ENCODE results near the gene CHTF18. TPM values are rescaled to one million over a fixed set of nuclear protein-coding genes. Genes with fewer than 3 reads are reported as not detected.
"Not testable (repeated sequence)": the region's sequence is repeated elsewhere in the genome, so short reads cannot be mapped to it uniquely, and the experiment has no call there.

The CHTF18 gene
- total RNA-seq, 1 donor from 2014 or later: 97.4 TPM

- intact Hi-C loops (cut with micrococcal nuclease): no loop called here
These were observed 13.1 kb upstream of the CHTF18 start for GRCh38 chr16:775236-775796.

- intact Hi-C loops (cut with micrococcal nuclease): not testable (repeated sequence)
These were observed 12.1 kb upstream of the CHTF18 start for GRCh38 chr16:776298-776697.

- intact Hi-C loops (cut with micrococcal nuclease): no loop called here
These were observed 11.6 kb upstream of the CHTF18 start for GRCh38 chr16:776824-777223.

GRCh38 chr16:777826-778225 lies 10.6 kb upstream of the CHTF18 start:
- intact Hi-C loops (cut with micrococcal nuclease): no loop called here

- intact Hi-C loops (cut with micrococcal nuclease): no loop called here
These were observed 10.0 kb upstream of the CHTF18 start for GRCh38 chr16:778447-778846.

GRCh38 chr16:778909-779527 lies 9.4 kb upstream of the CHTF18 start:
- intact Hi-C loops (cut with micrococcal nuclease): no loop called here

GRCh38 chr16:779561-779960 lies 8.9 kb upstream of the CHTF18 start:
- intact Hi-C loops (cut with micrococcal nuclease): no loop called here

DNA sequence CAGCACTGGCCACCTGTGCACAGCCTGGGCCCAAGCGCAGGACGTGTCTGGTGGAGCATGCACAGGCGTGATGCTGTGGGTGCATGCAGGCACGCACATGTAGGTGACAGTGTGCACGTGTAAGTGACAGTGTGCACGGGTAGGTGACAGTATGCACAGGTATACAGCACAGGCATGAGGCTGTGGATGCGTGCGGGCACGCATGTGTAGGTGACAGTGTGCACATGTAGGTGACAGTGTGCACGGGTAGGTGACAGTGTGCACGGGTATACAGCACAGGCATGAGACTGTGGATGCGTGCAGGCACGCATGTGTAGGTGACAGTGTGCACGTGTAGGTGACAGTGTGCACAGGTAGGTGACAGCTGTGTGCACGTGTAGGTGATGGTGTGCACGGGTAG lies 8.1 kb upstream of the CHTF18 start:
- intact Hi-C loops (cut with micrococcal nuclease): no loop called here

DNA sequence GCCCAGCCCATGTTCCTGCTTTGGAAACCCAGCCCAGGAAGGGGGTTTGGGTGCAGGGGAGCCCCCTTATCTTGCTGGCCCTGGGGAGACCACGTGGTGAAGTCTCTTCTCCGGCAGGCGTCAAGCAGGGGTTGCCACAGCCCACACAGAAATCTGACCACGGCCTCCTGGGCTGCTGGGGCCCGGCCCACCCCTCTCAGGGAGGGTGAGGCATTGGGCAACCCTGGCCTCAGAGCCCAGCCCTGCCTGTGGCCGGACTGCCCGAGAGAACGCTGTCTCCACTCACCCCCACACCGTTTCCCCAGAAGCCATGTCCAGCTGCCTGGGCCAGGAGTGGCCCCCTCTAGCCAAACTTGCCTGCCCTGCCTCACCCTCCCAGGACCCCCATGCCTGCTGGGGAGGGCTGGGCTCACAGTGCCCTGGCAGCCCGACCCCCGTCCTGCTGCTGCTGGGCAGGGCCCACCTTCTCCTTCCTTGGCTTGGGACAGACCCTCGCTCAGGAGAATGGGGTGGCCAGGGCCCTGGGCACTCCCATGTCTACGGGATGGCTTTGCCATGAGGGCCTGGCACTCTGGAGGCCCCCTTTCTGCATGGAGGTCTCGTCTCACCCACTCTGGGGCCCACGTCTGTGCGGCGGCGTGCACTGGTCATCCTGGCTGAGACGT lies 6.9 kb upstream of the CHTF18 start:
- intact Hi-C loops (cut with micrococcal nuclease): no loop called here

GRCh38 chr16:782258-782657 lies 6.2 kb upstream of the CHTF18 start:
- intact Hi-C loops (cut with micrococcal nuclease): no loop called here

DNA sequence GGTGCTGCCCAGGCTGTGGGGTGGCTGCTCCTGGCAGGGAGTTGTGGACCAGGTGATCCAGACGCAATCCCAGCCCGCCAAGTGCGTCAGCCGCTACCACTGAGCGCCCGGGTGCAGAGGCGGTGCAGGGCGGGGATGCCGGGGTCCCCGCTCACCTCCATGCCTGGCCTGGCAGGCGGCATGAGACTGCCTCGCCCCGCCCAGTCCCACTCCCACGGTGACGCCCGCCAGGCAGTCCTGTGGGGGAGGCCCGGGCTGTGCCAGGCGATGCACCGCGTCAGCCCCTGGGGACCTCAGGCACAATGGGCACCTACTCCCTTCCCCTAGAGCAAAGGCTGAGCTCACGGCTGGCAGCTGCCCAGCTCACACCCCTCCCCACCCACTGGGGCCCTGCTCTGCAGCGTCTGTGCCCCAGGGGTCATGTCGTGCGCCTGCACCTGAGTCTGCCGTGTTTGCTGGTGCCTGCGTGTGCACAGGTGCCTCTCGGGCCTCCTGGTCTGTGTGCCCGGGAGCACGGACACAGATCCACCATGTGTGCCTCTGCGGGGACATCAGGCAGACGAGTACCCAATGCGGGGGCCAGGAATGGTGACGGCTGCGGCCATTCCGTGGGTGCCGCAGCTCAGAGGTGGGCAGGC lies 5.5 kb upstream of the CHTF18 start:
- intact Hi-C loops (cut with micrococcal nuclease): no loop called here

DNA sequence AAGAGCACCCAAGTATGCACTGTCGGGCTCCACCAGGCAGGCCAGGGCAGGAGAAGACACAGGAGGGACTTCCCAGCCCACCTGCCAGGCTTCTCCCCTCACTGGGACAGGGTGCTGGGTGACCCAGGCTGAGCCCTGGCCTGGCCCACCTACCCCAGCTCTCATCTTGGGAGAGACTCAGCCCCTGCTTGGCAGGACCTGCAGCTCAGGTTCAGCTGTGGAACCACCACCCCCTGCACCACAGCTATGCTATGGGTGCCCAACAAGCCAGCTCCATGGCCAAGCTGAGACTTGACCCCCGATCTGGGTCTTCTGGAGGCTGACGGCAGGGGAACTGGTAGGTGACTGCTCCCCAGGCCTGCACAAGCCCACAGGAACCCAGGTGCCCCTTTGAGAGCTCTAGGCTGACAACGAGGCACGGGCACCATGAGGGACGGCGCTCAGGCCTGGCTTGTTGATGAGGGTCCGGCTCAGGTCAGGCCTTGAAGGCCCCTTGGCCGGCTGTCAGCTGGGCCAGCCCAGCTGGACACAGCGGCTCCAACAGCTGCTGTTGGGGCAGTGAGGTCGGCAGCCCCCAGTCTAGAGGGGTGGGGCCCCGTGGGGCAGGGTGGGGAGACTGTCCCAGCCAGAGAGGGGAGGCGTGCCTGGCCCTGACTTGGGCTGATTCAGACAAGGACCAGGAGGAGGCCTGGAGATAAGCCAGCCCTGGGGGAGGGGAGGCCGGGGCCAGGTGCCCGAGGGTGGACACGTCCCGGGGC lies 4.8 kb upstream of the CHTF18 start:
- intact Hi-C loops (cut with micrococcal nuclease): no loop called here

DNA sequence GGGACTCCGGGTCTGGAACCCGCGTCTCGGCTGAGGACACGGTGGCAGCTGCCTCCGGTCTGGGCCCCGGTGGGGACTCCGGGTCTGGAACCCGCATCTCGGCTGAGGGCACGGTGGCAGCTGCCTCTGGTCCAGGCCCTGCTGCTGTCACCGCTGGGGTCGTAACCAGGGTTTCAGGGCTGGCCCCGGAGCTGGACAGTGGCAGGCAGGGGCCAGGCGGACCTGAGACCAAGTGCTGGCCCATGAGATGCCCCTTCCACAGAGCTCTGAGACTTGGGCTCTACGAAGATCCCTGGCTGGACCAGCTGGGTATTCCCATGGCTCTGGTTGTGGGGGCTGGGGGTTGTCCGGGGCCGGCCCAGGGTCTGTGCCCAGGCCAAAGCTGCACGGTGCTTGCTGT lies 4.0 kb upstream of the CHTF18 start:
- intact Hi-C loops (cut with micrococcal nuclease): no loop called here

DNA sequence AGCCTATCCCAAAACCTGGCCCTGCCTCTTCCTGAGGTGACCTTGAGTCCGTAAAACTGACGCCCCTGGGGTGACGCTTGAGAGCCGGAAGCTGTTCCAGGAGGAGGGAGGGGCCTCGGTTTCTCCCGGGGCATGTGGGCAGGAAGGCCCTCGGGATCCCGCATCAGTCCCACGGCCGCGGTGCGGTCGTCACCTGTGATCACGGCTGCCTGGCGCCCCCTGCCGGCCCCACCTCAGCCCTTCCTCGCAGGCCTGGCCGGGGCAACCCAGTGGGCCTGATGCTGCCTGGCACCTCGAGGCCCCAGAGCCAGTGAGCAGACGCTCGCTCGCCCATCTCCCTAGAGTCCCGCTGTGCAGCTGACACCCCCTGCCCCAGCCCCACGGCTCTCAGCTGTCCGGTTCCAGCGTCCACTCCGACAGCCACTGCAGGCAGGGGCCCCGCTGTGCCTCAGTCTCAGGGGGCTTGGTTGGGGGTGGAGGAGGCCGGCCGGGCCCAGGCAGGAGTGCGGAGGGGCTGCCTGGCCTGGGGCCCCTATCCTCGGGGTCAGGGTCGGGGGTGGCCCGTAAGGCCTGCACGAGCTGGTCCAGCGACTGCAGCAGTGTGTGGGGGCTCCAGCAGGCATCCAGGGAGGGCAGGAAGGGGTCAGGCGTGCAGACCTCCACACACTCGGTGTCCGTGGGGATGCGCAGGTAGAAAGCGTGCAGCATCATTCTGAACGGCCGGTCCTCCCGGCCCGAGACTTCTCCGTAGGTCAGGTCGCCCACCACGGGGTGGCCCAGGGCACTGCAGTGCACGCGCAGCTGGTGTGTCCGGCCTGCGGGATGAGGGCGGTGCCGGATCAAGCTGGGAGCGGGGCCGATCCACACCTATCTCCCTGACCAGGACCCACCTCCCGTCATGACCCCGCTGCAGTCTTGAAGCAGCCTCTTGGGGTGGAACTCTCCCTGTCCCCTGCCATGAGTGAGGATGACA lies 2.6 kb upstream of the CHTF18 start:
- intact Hi-C loops (cut with micrococcal nuclease): loop anchor here (1.0 kb wide), 1 partner anchor 75 kb away; no protein-coding TSS in a partner anchor

DNA sequence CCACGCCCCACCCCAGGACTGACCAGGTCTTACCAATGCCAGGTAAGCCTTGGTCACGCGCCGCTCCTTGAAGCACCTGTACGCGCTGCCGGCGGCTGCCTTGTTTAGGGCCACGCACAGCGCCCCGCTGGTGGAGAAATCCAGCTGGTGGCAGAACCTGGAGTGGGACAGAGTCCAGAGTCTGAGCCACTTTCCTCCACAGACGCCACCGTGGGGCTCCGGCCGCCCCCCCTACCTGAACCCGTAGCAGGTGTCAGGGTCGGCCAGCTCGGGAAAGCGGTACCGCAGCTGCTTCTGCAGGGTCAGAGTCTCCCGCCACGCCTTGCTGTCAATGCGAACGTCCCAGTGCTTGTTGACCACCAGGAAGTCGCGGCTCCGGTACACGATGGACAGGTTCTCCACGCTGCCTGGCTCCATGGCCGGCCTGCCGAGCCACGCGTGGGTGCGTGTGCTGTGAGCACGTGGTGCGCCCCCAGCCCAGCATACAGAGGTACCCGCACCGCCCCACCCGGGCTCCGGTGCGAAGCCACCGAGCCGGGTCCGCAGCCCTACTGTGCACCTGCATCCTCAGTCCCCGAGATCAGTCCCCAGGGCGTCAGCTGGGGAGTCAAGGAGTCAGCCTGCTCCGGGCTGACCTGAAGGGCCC lies 976 bp upstream of the CHTF18 start:
- intact Hi-C loops (cut with micrococcal nuclease): no loop called here

GRCh38 chr16:787978-788398 lies 432 bp upstream of the CHTF18 start, which contains the start of gene RPUSD1:
Gene RPUSD1 (minus strand): TSS chr16:788381. CDS start chr16:787737, 644 bp downstream.
- intact Hi-C loops (cut with micrococcal nuclease): loop anchor here (1.0 kb wide), 2 partner anchors 19 to 47 kb away; no protein-coding TSS in a partner anchor

DNA sequence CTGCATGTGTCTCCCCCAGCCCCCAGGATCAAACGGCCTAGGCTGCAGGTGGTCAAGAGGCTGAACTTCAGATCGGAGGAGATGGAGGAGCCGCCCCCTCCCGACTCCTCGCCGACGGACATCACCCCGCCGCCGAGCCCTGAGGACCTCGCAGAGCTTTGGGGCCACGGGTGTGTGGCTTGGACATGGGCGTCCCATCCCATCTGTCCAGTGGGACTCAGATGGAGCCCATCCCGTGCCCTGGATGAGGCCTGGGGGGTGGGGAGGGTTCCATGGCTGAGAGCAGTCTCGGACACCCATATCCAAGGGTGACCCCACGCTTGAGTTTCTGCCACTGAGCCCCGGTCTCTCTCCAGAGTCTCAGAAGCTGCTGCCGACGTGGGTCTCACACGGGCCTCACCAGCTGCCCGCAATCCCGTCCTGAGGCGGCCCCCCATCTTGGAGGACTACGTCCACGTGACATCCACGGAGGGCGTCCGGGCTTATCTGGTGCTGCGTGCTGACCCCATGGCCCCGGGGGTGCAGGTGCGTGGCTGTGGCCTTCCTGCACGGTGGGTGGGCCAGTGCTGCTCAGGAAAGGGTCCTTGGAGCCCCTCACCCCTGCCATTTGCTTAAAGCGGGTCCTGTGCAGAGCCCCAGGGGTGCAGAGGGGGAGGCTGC lies 901 bp downstream of the CHTF18 start:
- intact Hi-C loops (cut with micrococcal nuclease): no loop called here

GRCh38 chr16:790086-790485 lies 1.7 kb downstream of the CHTF18 start:
- intact Hi-C loops (cut with micrococcal nuclease): no loop called here

DNA sequence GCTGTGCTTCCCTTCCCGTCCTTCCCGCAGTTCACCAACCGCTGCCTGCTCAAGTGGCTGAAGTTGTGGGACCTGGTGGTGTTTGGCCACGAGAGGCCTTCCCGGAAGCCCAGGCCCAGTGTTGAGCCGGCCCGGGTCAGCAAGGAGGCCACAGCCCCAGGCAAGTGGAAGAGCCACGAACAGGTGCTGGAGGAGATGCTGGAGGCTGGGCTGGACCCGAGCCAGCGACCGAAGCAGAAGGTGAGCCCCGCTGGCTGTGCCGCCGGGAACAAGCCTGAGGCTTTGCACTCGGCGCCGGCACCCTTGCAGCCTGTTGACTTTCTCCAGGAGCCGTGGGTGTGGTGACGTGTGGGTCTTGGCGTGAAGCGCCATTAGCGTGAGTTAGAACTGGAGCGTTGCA lies 2.7 kb downstream of the CHTF18 start:
- intact Hi-C loops (cut with micrococcal nuclease): no loop called here
